Activated naive CD4-positive, alpha-beta T cell (primary cell): ENCODE results near the gene SDC3.
"Not testable (repeated sequence)": the region's sequence is repeated elsewhere in the genome, so short reads cannot be mapped to it uniquely, and the experiment has no call there.

Experiments
- DNase-seq, 4 experiments: peaks; one replicate each; lab custom pipeline; 2025; lab: John Stamatoyannopoulos, UW

SDC3 gene

GRCh38 chr1:30908696-30909364 lies at the start of gene SDC3:
TSS of gene SDC3 (minus strand) at chr1:30908758. CDS start at chr1:30908586, 172 bp downstream.
- no peak for DNase-seq

- DNase-seq = no peak
Observed at GRCh38 chr1:30957560-30958222, 49.1 kb upstream of the SDC3 start.

GRCh38 chr1:30955448-30956015 lies 47.0 kb upstream of the SDC3 start:
- DNase-seq = no peak

GRCh38 chr1:30953685-30954084 lies 45.1 kb upstream of the SDC3 start:
- no peak for DNase-seq

GRCh38 chr1:30952098-30952497 lies 43.5 kb upstream of the SDC3 start:
- DNase-seq = no peak

GRCh38 chr1:30950700-30951099 lies 42.1 kb upstream of the SDC3 start:
- DNase-seq = no peak

GRCh38 chr1:30950053-30950452 lies 41.5 kb upstream of the SDC3 start:
- no peak for DNase-seq

- DNase-seq = not testable (repeated sequence)
Observed at GRCh38 chr1:30949487-30949838, 40.9 kb upstream of the SDC3 start.

- DNase-seq = not testable (repeated sequence)
Observed at GRCh38 chr1:30948813-30949486, 40.4 kb upstream of the SDC3 start.

GRCh38 chr1:30948278-30948677 lies 39.7 kb upstream of the SDC3 start:
- DNase-seq = no peak

- DNase-seq = no peak
Observed at GRCh38 chr1:30947212-30947611, 38.7 kb upstream of the SDC3 start.

GRCh38 chr1:30942326-30942963 lies 33.9 kb upstream of the SDC3 start:
- DNase-seq = no peak

GRCh38 chr1:30940541-30940940 lies 32.0 kb upstream of the SDC3 start:
- DNase-seq = no peak

- DNase-seq = no peak
Observed at GRCh38 chr1:30936541-30937171, 28.1 kb upstream of the SDC3 start.

- not testable (repeated sequence) for DNase-seq
Observed at GRCh38 chr1:30935758-30936157, 27.2 kb upstream of the SDC3 start.

- DNase-seq = no peak
Observed at GRCh38 chr1:30934613-30935012, 26.1 kb upstream of the SDC3 start.

- DNase-seq = no peak
Observed at GRCh38 chr1:30933874-30934252, 25.3 kb upstream of the SDC3 start.

- no peak for DNase-seq
Observed at GRCh38 chr1:30930631-30931173, 22.1 kb upstream of the SDC3 start.

- DNase-seq = no peak
Observed at GRCh38 chr1:30929944-30930525, 21.5 kb upstream of the SDC3 start.

- peak in 1 of 4 experiments; percentile 17 for DNase-seq
Observed at GRCh38 chr1:30929135-30929889, 20.8 kb upstream of the SDC3 start.

- DNase-seq = no peak
Observed at GRCh38 chr1:30928789-30929134, 20.2 kb upstream of the SDC3 start.
